ENCODE results near the gene SETD1B. TPM values are rescaled to one million over a fixed set of nuclear protein-coding genes. Genes with fewer than 3 reads are reported as not detected.
"Not testable (repeated sequence)": the region's sequence is repeated elsewhere in the genome, so short reads cannot be mapped to it uniquely, and the experiment has no call there.

SETD1B gene
- total RNA-seq: 10 to 100 TPM in 7 of 9 donors, 1 to 10 TPM in 2; 2.1 to 25.9 (median 12.1) TPM
- polyA plus RNA-seq: 10 to 100 TPM in 1 of 3 donors, 1 to 10 TPM in 2; 5.0 to 27.3 (median 9.0) TPM
- long read RNA-seq, donor 1: 0 reads
- long read RNA-seq, donor 2: 0 reads
- long read RNA-seq, donor 3: 0 reads
- long read RNA-seq, donor 4, partial matches to known transcripts: 0 of 2 reads
- long read RNA-seq, donor 4, other reads (novel, unspliced or antisense): 2 of 2 reads
- long read RNA-seq, donor 5, partial matches to known transcripts: 0 of 2 reads
- long read RNA-seq, donor 5, other reads (novel, unspliced or antisense): 2 of 2 reads
- long read RNA-seq, donor 6, partial matches to known transcripts: 0 of 3 reads
- long read RNA-seq, donor 6, other reads (novel, unspliced or antisense): 3 of 3 reads
- long read RNA-seq, donor 7: 0 reads
- long read RNA-seq, donor 8: 0 reads
- long read RNA-seq, donor 9, partial matches to known transcripts: 6 of 6 reads
- long read RNA-seq, donor 9, other reads (novel, unspliced or antisense): 0 of 6 reads
- long read RNA-seq, donor 10: 0 reads

DNA sequence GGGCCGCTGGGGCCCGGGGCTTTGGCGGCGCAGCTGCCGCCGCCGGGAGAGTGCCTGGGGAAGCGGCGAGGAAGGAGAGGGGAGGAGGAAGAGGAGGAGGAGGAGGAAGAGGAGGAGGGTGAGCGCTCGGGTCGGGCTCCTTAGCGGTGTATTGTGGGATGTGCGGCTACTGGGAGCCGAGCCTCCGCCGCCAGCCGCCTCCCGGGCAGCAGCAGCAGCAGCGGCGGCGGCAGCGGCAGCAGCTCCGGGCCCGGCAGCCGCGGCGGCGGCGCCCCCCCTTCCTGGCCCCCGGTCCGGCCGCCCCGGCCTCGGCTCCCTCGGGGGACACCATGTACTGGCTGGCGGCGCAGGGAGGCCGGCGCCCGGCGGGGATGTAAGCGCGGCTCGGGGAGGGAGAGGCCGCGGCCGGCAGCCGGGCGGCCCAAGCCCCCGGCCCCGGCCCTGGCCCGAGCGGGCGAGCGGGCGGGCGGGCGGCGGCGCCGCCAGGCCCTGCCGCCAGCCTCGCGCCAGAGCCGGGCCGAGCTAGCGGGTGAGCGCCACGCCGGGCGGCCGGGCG, at the start of gene SETD1B:
Gene SETD1B (plus strand): TSS at position 149 of the 556 bp plus-strand sequence. CDS start 729 bp downstream, outside the sequence.
- peak; percentile 53 to 63 for TF ChIP-seq POLR2A (IDR thresholded peaks at IDR 0.05)
- TF ChIP-seq, protein P1, sequence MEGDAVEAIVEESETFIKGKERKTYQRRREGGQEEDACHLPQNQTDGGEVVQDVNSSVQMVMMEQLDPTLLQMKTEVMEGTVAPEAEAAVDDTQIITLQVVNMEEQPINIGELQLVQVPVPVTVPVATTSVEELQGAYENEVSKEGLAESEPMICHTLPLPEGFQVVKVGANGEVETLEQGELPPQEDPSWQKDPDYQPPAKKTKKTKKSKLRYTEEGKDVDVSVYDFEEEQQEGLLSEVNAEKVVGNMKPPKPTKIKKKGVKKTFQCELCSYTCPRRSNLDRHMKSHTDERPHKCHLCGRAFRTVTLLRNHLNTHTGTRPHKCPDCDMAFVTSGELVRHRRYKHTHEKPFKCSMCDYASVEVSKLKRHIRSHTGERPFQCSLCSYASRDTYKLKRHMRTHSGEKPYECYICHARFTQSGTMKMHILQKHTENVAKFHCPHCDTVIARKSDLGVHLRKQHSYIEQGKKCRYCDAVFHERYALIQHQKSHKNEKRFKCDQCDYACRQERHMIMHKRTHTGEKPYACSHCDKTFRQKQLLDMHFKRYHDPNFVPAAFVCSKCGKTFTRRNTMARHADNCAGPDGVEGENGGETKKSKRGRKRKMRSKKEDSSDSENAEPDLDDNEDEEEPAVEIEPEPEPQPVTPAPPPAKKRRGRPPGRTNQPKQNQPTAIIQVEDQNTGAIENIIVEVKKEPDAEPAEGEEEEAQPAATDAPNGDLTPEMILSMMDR (IDR thresholded peaks at IDR 0.05): peak in 1 of 6 experiments; percentile 18
- peak within 1 kb of the TSS; percentile 68 to 92 (median 75) for H3K4me3 ChIP-seq
- peaks cover 0 to 20% of the 10 kb centered on the region in 2 donors for H3K36me3 ChIP-seq (replicated peaks in 1 of 2)
- intact Hi-C loops (cut with DNase I): no loop called here
- H3K27ac ChIP-seq: peak within 1 kb of the TSS; percentile 97 to 100 (median 100)
- H3K9me3 ChIP-seq (replicated peaks in 1 of 3): no peaks in the 10 kb centered on the region
- no peaks in the 10 kb centered on the region for H3K27me3 ChIP-seq
- WGBS, 4 donors: 0 to 3% (median 0%) methylated on average over 6 to 74 of the region's 74 CpGs
- peak; percentile 57 to 81 (median 71) for DNase-seq
- peaks cover 31 to 44% of the 10 kb centered on the region in 2 donors for H3K4me1 ChIP-seq (replicated peaks in 1 of 2)

DNA sequence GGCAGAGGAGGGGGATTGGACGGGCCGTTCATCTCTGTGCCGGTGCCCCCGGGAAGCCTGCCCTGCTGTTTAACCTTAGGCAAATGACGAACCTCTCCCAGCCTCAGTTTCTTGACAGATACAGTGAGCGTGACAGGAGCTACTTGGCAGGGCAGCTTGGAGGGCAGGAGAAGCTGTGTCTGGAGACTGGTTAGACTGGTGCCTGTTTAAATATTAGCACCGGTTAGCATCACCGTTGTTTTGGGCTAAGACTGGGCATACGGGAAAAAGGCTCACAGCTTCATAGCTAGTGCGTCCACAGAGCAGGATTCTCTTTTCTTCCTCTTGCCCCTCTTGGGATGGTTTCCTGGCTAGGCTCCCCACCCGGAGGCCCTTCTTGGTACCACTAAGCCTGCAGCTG, 49.0 kb upstream of the SETD1B start:
- Histone ChIP-seq H3K36me3 (replicated peaks in 1 of 2) (no peaks in the 10 kb centered on the region), H3K27ac (no peak overlapping the region), H3K4me3 (no peak overlapping the region), H3K4me1 (replicated peaks in 1 of 2) (no peaks in the 10 kb centered on the region), H3K27me3 (no peaks in the 10 kb centered on the region), H3K9me3 (replicated peaks in 1 of 3) (no peaks in the 10 kb centered on the region)
- TF ChIP-seq, protein P1 (IDR thresholded peaks at IDR 0.05): no peak
- no peak for TF ChIP-seq POLR2A (IDR thresholded peaks at IDR 0.05)
- intact Hi-C loops (cut with DNase I): no loop called here
- DNase-seq: no peak
- 92 to 97% (median 95%) methylated on average over 10 to 11 of the region's 11 CpGs for WGBS, 4 donors

DNA sequence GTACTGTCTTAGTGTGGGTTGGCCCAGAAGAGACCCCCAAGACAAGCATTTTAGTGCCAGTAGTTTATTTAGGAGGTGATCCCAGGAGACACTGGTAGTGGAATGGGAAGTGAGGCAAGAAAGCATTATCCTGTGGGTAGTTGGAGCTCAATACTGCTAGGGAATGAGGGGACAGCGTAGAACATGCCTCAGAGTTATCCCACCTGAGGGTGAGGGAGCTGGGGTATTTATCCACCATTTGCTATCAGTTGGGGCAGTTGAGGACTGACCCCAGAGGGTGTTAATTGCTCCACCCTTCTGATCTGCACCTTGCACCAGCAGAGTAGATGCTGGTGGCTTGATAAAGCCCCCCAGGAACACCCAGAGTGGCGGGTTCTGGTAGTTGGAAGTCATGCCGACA, 48.2 kb upstream of the SETD1B start:
- DNase-seq: no peak
- Histone ChIP-seq H3K9me3 (replicated peaks in 1 of 3) (no peaks in the 10 kb centered on the region), H3K4me3 (no peak overlapping the region), H3K27ac (no peak overlapping the region), H3K4me1 (replicated peaks in 1 of 2) (no peaks in the 10 kb centered on the region), H3K27me3 (no peaks in the 10 kb centered on the region), H3K36me3 (replicated peaks in 1 of 2) (no peaks in the 10 kb centered on the region)
- WGBS, 4 donors: 96 to 100% (median 99%) methylated on average over 3 of the region's 3 CpGs
- intact Hi-C loops (cut with DNase I): no loop called here
- TF ChIP-seq, protein P1 (IDR thresholded peaks at IDR 0.05): no peak
- no peak for TF ChIP-seq POLR2A (IDR thresholded peaks at IDR 0.05)

DNA sequence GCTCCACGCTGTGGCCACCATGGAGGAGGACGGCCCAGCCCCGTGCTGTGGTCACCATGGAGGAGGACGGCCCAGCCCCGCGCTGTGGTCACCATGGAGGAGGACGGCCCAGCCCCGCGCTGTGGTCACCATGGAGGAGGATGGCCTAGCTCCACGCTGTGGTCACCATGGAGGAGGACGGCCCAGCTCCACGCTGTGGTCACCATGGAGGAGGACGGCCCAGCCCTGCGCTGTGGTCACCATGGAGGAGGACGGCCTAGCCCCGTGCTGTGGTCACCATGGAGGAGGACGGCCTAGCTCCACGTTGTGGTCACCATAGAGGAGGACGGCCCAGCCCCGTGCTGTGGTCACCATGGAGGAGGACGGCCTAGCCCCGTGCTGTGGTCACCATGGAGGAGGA, 45.3 kb upstream of the SETD1B start:
- DNase-seq; intact Hi-C loops (cut with DNase I); H3K4me3 ChIP-seq; H3K27me3 ChIP-seq; H3K27ac ChIP-seq; H3K9me3 ChIP-seq (replicated peaks in 1 of 3); H3K4me1 ChIP-seq (replicated peaks in 1 of 2); H3K36me3 ChIP-seq (replicated peaks in 1 of 2): not testable (repeated sequence)
- 94 to 100% (median 98%) methylated on average over 4 to 22 of the region's 22 CpGs for WGBS, 4 donors

All from adrenal gland (tissue), 19 donors.